Measurements from ENCODE around the gene ACTRT2. TPM values are rescaled to one million over a fixed set of nuclear protein-coding genes. Genes with fewer than 3 reads are reported as not detected.
A peak's percentile ranks its signal among the peaks of the same experiment; 100 is the strongest.

The ACTRT2 gene
- total and polyA plus RNA-seq, 12 donors = not detected

GRCh38 chr1:3061566-3061965 is 40.3 kb downstream of the ACTRT2 start:
- Histone ChIP-seq H3K27me3 (peaks cover 59% of the 10 kb centered on the region), H3K4me1 (replicated peaks in 1 of 2) (peaks cover 0 to 11% of the 10 kb centered on the region in 2 donors), H3K9me3 (replicated peaks in 1 of 3) (no peaks in the 10 kb centered on the region), H3K4me3 (no peak overlapping the region), H3K36me3 (replicated peaks in 1 of 2) (no peaks in the 10 kb centered on the region), H3K27ac (no peak overlapping the region)
- DNase-seq = peak in 1 of 7 donors; percentile 2
- TF ChIP-seq CTCF (IDR thresholded peaks at IDR 0.05) (no peak), POLR2A (IDR thresholded peaks at IDR 0.05) (no peak)
- intact Hi-C loops (cut with DNase I) = loop anchor here in 1 of 2 donors (10.0 kb wide), 1 partner anchor 213 kb away; no protein-coding TSS in a partner anchor
- 17 to 40% (median 38%) methylated on average over 1 to 5 of the region's 5 CpGs for WGBS, 4 donors

GRCh38 chr1:3061981-3062615 is 40.8 kb downstream of the ACTRT2 start:
- peak in 1 of 7 donors; percentile 8 for DNase-seq
- no peak overlapping the region for H3K4me3 ChIP-seq

GRCh38 chr1:3062616-3063378 is 41.5 kb downstream of the ACTRT2 start:
- intact Hi-C loops (cut with DNase I) = loop anchor here in 1 of 2 donors (10.0 kb wide), 1 partner anchor 212 kb away; no protein-coding TSS in a partner anchor
- peaks cover 67% of the 10 kb centered on the region for H3K27me3 ChIP-seq
- H3K9me3 ChIP-seq (replicated peaks in 1 of 3) = no peaks in the 10 kb centered on the region
- H3K4me3 ChIP-seq = no peak overlapping the region
- H3K27ac ChIP-seq = no peak overlapping the region
- H3K36me3 ChIP-seq (replicated peaks in 1 of 2) = no peaks in the 10 kb centered on the region
- peaks cover 0 to 11% of the 10 kb centered on the region in 2 donors for H3K4me1 ChIP-seq (replicated peaks in 1 of 2)
- peak in 2 of 7 donors; percentile 0 to 10 for DNase-seq
- TF ChIP-seq CTCF (IDR thresholded peaks at IDR 0.05) (no peak), POLR2A (IDR thresholded peaks at IDR 0.05) (no peak)
- WGBS, 4 donors = 21 to 43% (median 30%) methylated on average over 14 to 49 of the region's 50 CpGs

More at GRCh38 chr1:3061981-3062615, 40.8 kb downstream of the ACTRT2 start:
- Histone ChIP-seq H3K9me3 (replicated peaks in 1 of 3) (no peaks in the 10 kb centered on the region), H3K36me3 (replicated peaks in 1 of 2) (no peaks in the 10 kb centered on the region), H3K27me3 (peaks cover 65% of the 10 kb centered on the region), H3K27ac (no peak overlapping the region), H3K4me1 (replicated peaks in 1 of 2) (peaks cover 0 to 11% of the 10 kb centered on the region in 2 donors)
- intact Hi-C loops (cut with DNase I) = loop anchor here in 1 of 2 donors (10.0 kb wide), 1 partner anchor 213 kb away; no protein-coding TSS in a partner anchor
- 22 to 36% (median 26%) methylated on average over 15 to 21 of the region's 21 CpGs for WGBS, 4 donors
- TF ChIP-seq CTCF (IDR thresholded peaks at IDR 0.05) = no peak
- TF ChIP-seq POLR2A (IDR thresholded peaks at IDR 0.05) = no peak

All from adrenal gland (tissue), 12 donors.